HG02885 (cell line): ENCODE results near the gene DHRSX.
"Not testable (repeated sequence)": the region's sequence is repeated elsewhere in the genome, so short reads cannot be mapped to it uniquely, and the experiment has no call there.

Experiments used
- ATAC-seq: cut with Tn5 transposase; IDR thresholded peaks from one replicate; pipeline ENCODE4 v1.9.1; 2021; ENCODE audit warnings: mild to moderate bottlenecking; ENCODE audit not compliant: unreplicated experiment, poor library complexity

Gene DHRSX

DNA sequence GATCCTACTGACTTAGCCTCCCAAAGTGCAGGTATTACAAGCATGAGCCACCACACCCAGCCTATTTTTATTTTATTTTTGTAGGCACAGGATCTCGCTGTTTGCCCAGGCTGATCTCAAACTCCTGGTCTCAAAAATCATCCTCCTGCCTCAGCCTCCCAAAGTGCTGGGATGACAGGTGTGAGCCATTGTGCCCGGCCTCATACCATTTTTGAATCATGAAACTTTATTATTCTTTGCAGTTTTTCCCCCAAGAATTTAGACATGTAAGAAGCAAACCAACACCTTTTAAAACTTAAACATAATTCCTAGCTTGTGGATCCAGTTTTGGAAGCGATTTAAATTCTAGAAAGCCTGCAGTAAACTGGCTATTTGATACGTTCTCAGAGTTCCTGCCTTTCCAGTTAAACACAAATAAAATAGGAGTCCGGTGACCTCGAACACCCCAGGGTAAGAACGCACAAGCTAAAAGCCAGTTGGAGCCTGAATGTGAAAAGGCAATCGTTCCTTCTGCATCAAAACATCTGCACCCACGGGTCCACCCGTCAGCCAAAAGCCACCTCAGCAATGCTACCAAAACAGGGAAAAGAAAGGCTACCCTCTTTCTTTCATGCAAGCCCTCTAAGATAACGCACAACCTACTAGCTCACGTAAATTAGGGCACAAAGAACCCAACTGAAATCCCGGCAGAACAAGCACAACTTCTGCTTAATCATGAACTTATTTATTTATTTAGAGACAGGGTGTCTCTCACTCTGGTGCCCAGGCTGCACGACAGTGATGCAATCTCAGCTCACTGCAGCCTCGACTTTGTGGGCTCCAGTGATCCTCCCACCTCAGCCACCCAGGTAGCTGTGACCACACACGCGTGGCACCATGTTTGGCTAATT lies 39.7 kb downstream of the DHRSX start:
- ATAC-seq, result not testable (repeated sequence)

DNA sequence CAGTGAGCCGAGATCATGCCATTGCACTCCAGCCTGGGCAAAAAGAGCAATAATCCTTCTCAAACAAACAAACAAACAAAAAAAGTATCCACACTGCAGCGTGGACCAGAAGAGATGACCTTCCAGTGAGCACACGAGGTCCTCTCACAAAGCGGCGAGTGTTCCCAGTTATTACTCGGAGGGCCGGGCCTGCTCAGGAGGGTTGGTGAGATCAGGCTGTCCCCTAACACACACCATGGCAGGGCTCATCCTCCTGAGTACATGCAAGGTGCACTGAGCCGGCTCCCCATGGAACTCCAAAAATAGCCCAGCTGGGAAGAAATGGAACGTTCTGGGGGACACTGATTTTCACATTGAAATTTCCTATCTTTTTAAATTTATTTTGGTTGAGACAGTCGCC lies 40.7 kb downstream of the DHRSX start:
- not testable (repeated sequence) for ATAC-seq

DNA sequence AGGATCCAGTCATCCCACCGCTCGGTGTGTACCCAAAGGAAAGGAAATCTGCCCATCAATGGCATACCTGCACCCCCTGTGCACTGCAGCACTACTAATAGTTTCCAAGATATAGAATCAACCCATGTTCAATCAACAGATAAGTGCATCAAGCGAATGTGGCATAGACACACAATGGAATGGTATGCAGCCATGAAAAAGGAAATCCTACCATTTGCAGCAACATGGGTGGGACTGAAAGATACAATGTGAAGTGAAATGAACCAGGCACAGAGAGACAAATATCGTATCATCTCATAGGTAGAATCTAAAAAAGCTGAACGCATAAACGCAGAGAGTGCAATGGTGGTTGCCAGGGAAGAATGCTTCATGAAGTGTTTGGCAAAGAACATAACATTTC lies 42.5 kb downstream of the DHRSX start:
- ATAC-seq, result no peak

DNA sequence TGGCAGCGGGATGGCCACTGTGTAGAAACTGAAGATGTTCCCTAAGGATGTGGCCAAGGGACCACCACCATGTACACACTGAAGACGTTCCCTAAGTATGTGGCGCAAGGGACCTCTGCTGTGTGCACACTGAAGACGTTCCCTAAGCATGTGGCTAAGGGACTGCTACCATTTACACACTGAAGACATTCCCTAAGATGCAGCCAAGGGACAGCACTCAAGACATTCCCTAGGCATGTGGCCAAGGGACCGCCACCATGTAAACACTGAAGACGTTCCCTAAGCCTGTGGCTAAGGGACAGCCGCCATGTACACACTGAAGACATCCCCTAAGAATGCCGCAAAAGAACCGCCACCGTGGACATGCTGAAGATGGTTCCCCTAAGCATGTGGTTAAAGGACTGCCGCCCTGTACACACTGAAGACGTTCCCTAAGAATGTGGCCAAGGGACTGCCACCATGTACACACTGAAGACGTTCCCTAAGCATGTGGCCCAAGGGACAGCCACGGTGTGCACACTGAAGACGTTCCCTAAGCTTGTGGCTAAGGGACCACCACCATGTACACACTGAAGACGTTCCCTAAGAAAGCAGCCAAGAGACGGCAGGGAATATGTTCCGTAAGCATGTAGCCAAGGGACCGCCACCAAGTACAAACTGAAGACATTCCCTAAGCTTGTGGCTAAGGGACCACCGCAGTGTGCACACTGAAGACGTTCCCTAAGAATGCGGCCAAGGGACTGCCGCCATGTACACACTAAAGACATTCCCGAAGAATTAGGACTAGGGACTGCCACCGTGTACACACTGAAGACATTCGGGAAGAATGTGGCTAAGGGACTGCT lies 43.3 kb downstream of the DHRSX start:
- no peak for ATAC-seq

DNA sequence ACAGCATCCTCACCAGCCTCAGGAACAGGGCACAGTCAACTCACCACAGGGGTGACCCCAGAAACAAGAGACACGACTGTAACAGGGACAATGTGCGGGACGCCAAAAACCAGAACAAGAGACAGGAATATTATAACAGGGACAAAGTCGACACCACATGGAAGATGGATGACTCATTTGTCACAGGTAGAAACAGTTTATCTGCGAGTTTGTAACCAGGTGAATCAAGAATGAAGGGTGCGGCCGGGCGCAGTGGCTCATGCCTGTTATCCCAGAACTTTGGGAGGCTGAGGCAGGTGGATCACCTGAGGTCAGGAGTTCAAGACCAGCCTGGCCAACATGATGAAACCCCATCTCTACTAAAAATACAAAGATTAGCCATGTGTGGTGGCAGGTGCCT lies 44.7 kb downstream of the DHRSX start:
- not testable (repeated sequence) for ATAC-seq

DNA sequence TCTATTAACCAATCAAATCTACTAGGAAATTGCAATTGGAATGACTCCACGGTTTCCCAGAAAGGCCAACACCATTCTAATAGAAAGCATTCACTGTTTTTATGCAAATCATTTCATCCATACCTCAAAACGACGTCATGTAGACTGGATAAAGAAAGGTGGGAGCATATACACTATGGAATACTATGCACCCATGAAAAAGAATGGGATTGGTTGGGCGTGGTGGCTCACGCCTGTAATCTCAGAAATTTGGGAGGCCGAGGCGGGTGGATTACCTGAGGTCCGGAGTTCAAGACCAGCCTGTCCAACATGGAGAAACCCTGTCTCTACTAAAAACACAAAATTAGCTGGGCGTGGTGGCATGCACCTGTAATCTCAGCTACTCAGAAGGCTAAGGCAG lies 46.2 kb downstream of the DHRSX start:
- ATAC-seq, result not testable (repeated sequence)

DNA sequence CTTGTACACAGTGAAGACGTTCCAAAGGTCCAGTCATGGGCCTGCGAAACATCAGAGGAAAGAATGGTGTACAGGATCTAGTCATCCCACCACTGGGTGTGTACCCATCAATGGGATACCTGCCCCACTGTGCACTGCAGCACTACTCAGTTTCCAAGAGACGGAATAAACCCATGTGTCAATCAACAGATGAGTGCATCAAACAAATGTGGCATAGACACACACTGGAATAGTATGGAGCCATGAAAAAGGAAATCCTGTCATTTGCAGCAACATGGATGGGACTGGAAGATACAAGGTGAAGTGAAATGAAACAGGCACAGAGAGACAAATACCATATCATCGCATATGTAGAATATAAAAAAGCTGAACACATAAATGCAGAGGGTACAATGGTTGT lies 48.0 kb downstream of the DHRSX start:
- no peak for ATAC-seq

DNA sequence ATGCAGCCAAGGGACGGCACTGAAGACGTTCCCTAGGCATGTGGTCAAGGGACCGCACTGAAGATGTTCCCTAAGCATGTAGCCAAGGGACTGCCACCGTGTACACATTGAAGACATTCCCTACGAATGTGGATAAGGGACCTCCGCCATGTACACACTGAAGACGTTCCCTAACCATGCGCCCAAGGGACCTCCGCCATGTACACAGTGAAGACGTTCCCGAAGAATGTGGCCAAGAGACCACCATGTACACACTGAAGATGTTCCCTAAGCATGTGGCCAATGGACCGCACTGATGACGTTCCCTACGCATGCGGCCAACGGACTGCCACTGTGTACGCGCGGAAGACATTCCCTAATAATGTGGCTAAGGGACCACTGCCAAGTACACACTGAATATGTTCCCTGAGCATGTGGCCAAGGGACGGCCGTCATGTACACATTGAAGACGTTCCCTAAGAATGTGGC lies 48.4 kb downstream of the DHRSX start:
- ATAC-seq, result no peak

DNA sequence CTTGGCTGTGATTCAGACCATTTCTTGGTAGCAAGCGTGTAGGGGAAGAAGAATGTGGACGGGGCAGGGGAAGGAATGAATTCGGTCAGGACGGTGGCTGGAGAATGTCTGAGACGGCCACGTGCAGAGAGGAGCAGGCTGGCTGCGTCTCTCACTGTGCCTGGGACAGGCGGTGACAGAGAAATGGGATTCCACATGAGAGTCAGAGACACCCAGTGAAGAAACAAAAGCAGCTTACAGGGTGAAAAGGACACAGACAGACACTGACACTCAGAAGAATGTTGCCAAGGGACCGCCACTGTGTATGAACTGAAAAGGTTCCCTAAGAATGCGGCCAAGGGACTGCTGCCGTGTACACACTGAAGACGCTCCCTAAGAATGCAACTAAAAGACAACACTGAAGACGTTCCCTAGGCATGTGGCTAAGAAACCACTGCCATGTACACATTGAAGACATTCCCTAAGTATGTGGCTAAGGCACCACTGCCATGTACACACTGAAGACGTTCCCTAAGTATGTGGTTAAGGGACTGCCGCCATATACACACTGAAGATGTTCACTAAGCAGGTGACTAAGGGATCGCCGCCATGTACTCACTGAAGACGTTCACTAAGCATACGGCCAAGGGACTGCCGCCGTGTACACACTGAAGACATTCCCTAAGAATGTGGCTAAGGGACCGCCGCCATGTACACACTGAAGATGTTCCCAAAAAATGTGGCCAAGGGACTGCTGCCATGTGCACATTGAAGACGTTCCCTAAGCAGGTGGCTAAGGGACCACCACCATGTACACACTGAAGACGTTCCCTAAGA lies 49.1 kb downstream of the DHRSX start:
- no peak for ATAC-seq

DNA sequence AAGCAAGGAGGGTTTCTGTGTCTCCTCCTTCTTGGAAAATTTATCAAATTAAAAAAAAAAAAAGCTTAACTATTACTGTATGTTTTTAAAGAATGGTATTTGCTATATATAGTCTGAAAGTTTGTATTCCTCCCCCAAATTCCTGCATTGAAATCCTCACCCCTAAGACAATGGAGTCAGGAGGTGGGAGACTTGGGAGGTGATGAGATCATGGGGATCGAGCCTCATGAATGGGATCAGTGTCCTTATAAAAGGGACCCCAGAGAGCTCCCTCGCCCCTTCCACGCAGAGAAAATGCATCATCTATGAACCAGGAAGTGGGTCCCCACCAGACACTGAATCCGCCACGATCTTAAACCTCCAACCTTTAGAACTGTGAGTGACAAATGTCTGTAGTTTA lies 50.1 kb downstream of the DHRSX start:
- ATAC-seq, result no peak

DNA sequence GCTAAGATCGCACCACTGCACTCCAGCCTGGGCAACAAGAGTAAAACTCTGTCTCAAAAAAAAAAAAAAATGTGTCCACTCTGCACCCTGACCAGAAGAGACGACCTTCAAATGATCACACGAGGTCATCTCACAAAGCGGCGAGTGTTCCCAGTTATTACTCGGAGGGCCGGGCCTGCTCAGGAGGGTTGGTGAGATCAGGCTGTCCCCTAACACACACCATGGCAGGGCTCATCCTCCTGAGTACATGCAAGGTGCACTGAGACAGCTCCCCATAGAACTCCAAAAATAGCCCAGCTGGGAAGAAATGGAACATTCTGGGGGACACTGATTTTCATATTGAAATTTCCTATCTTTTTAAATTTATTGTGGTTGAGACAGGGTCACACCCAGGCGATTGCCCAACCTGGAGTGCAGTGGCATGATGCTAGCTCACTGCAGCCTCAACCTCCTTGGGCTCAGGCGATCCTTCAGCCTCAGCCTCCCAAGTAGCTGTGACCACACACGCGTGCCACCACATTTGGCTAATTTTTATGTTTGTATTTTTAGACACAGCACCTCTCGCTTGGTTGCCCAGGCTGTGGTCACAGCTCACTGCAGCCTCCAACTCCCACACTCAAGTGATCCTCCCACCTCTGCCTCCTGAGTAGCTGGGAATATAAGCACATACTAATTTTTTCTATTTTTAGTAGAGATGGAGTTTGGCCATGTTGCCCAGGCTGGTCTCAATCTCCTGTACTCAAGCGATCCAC lies 51.5 kb downstream of the DHRSX start:
- no peak for ATAC-seq

DNA sequence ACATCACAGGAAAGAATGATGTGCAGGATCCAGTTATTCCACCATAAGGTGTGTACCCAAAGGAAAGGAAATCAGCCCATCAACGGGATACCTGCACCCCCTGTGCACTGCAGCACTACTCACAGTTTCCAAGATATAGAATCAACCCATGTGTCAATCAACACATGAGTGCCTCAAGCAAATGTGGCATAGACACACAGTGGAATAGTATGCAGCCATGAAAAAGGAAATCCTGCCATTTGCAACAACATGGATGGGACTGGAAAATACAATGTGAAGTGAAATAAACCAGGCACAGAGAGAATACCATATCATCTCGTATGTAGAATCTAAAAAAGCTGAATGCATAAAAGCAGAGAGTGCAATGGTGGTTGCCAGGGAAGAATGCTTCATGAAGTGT lies 53.3 kb downstream of the DHRSX start:
- ATAC-seq, result no peak

DNA sequence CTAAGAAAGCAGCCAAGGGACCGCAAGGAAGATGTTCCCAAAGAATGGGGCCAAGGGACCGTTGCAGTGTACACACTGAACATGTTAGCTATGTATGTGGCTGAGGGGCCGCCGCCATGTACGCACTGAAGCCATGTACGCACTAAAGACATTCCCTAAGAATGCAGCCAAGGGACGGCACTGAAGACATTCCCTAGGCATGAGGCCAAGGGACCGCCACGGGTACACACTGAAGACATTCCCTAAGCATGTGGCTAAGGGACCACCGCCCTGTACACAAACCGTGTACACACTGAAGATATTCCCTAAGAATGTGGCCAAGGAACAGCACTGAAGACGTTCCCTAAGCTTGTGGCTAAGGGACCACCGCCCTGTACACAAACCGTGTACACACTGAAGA lies 54.0 kb downstream of the DHRSX start:
- no peak for ATAC-seq

DNA sequence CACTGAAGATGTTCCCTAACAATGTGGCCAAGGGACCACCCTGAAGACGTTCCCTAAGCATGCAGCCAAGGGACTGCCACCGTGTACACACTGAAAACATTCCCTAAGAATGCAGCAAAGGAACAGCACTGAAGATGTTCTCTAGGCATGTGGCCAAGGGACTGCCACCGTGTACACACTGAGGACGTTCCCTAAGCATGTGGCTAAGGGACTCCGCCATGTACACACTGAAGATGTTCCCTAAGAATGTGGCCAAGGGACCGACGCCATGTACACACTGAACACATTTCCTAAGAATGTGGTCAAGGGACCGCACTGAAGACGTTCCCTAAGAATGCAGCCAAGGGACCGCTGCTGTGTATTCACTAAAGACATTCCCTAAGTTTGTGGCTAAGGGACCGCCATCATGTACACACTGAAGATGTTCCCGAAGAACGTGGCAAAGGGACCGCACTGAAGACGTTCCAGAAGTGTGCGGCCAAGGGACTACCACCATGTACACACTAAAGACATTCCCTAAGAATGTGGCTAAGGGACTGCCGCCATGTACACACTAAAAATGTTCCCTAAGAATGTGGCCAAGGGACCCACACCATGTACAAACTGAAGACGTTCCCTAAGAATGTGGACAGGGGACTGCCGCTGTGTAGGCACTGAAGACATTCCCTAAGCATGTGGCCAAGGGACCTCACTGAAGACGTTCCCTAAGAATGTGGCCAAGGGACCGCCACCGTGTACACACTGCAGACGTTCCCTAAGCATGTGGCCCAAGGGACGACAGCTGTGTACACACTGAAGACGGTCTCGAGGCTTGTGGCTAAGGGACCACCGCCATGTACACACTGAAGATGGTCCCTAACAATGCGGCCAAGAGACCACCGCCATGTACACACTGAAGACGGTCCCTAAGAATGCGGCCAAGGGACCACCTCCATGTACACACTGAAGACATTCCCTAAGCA lies 54.8 kb downstream of the DHRSX start:
- ATAC-seq, result no peak

DNA sequence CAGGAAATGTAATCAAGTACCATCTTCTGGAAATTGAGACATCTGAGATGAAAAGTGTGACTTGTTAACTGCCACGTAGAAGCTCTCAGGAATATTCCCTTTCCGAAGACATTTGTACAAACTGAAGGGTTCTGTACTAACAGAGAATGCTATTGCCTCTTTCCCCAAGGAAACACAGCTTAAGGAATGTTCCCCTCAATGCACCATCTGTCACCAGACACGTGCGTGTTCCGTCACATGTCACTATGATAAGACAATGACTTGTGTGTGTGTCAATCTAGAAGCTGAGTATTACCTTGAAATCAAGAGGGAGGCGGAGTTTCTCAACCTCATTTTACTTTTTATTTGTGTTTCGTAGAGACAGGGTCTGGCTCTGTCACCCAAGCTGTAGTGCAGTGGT lies 58.1 kb downstream of the DHRSX start:
- no peak for ATAC-seq

DNA sequence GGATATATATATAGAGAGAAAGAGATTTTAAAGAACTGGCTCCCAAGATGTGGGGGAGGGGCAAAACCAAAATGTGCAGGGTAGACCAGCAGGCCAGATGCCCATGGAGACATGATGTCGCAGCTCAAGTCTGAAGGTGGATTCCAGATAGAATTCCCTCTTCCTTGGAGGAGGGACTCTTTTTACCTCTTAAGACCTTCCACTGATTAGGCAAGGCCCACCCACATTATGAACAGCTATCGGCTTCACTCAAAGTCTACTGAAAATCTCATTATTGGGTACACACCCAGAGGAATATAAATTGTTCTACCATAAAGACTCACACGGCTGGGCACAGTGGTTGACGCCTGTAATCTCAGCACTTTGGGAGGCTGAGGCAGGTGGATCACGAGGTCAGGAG lies 59.3 kb downstream of the DHRSX start:
- ATAC-seq, result no peak

DNA sequence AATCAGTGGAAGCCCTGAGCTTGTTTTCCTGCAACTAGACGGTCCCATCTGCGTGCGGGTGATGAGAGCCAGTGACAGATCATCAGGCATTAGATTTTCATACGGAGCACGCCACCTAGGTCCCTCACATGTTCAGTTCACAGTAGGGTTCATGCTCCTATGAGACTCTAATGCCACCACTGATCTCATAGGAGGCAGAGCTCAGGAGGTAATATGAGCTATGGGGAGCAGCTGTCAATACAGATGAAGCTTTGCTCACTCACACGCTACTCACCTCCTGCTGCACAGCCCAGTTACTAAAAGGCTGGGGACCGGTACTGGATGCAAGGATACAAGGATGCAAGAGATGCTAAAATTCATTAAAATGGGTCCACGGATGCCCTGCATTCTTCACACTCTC lies 61.2 kb downstream of the DHRSX start:
- ATAC-seq, result no peak

DNA sequence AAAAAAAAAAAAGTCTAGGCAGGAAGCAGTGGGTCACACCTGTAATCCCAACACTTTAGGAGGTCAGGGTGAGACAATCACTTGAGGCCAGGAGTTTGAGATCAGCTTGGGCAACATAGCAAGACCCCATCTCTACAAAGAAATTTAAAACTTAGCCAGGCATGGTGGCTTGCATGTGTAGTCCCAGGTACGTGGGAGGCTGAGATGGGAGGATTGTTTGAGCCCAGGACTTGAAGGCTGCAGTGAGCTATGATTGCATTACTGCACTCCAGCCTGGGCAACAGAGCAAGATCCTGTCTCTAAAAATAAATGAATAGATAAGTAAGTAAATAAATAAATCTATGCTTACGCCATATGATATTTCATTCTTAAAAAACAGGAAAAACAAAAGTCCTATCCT lies 65.3 kb downstream of the DHRSX start:
- no peak for ATAC-seq
